Endothelial cell (in vitro differentiated cells): ENCODE data around the gene ZNF576. TPM values are rescaled to one million over a fixed set of nuclear protein-coding genes. Genes with fewer than 3 reads are reported as not detected.

Experiments
- DNase-seq: peaks from one replicate; pipeline ENCODE4 v3.0.0; 2021; ENCODE audit warnings: low spot score
- H3K27ac Mint-ChIP-seq: one replicate; pipeline ENCODE4 v1.8.0; 2021; ENCODE audit warnings: mixed read lengths, inconsistent platforms; ENCODE audit not compliant: unreplicated experiment
- H3K27me3 Mint-ChIP-seq: one replicate; pipeline ENCODE4 v1.8.0; 2021; ENCODE audit warnings: mild to moderate bottlenecking, moderate library complexity, mixed read lengths, inconsistent platforms; ENCODE audit not compliant: unreplicated experiment
- H3K36me3 Mint-ChIP-seq: one replicate; pipeline ENCODE4 v1.8.0; 2021; ENCODE audit warnings: mild to moderate bottlenecking, low read depth, mixed read lengths, inconsistent platforms; ENCODE audit not compliant: unreplicated experiment
- H3K4me1 Mint-ChIP-seq: one replicate; pipeline ENCODE4 v1.8.0; 2021; ENCODE audit warnings: mild to moderate bottlenecking, mixed read lengths, inconsistent platforms; ENCODE audit not compliant: unreplicated experiment
- H3K4me3 Mint-ChIP-seq: one replicate; pipeline ENCODE4 v1.8.0; 2021; ENCODE audit warnings: mild to moderate bottlenecking, mixed read lengths, inconsistent platforms; ENCODE audit not compliant: unreplicated experiment
- H3K9me3 Mint-ChIP-seq: one replicate; pipeline ENCODE4 v1.8.0; 2021; ENCODE audit warnings: mixed read lengths, inconsistent platforms; ENCODE audit not compliant: unreplicated experiment
- total RNA-seq: library from RNA; stranded (reverse); fragmentation: NEBNext Ultra II Directional; extraction: Animal tissue kit (Norgen Biotek cat#: 25700); gene quantifications from one replicate; pipeline ENCODE4 v1.2.1, GENCODE V29; 2021; ENCODE audit not compliant: unreplicated experiment
- TF ChIP-seq, protein P1 (sequence below): fragments of 200-600 bp; sonication (generic); IDR thresholded peaks from one replicate; pipeline ENCODE4 v1.5.0; 2021; ENCODE audit warnings: antibody characterized with exemption; ENCODE audit not compliant: unreplicated experiment

The ZNF576 gene
- total RNA-seq, 1 donor from 2014 or later: 10.7 TPM

DNA sequence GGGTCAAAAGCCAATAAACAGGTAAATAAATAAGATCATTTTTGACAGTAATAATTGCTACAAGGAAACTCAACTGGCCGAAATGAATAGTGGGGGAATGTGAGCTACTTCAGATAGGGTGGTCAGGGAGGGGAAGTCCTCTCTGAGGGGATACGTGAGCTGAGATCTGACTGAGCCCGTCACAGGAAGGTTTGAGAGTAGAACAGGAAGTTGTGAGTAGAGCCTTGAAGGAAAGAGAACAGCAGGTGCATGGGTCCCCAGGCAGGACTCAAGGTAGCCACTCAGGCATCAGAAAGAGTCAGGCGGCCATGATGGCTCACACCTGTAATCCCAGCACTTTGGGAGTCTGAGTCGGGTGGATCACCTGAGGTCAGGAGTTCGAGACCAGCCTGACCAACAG lies 6.7 kb upstream of the ZNF576 start:
- peaks cover 29% of the 10 kb centered on the region for H3K36me3 Mint-ChIP-seq
- peaks cover 11% of the 10 kb centered on the region for H3K27me3 Mint-ChIP-seq
- H3K4me1 Mint-ChIP-seq: peaks cover 10% of the 10 kb centered on the region
- no peak overlapping the region for H3K27ac Mint-ChIP-seq
- H3K9me3 Mint-ChIP-seq: no peaks in the 10 kb centered on the region
- no peak for DNase-seq
- TF ChIP-seq, protein P1, sequence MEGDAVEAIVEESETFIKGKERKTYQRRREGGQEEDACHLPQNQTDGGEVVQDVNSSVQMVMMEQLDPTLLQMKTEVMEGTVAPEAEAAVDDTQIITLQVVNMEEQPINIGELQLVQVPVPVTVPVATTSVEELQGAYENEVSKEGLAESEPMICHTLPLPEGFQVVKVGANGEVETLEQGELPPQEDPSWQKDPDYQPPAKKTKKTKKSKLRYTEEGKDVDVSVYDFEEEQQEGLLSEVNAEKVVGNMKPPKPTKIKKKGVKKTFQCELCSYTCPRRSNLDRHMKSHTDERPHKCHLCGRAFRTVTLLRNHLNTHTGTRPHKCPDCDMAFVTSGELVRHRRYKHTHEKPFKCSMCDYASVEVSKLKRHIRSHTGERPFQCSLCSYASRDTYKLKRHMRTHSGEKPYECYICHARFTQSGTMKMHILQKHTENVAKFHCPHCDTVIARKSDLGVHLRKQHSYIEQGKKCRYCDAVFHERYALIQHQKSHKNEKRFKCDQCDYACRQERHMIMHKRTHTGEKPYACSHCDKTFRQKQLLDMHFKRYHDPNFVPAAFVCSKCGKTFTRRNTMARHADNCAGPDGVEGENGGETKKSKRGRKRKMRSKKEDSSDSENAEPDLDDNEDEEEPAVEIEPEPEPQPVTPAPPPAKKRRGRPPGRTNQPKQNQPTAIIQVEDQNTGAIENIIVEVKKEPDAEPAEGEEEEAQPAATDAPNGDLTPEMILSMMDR: no peak
- H3K4me3 Mint-ChIP-seq: peak overlapping the region; percentile 58

DNA sequence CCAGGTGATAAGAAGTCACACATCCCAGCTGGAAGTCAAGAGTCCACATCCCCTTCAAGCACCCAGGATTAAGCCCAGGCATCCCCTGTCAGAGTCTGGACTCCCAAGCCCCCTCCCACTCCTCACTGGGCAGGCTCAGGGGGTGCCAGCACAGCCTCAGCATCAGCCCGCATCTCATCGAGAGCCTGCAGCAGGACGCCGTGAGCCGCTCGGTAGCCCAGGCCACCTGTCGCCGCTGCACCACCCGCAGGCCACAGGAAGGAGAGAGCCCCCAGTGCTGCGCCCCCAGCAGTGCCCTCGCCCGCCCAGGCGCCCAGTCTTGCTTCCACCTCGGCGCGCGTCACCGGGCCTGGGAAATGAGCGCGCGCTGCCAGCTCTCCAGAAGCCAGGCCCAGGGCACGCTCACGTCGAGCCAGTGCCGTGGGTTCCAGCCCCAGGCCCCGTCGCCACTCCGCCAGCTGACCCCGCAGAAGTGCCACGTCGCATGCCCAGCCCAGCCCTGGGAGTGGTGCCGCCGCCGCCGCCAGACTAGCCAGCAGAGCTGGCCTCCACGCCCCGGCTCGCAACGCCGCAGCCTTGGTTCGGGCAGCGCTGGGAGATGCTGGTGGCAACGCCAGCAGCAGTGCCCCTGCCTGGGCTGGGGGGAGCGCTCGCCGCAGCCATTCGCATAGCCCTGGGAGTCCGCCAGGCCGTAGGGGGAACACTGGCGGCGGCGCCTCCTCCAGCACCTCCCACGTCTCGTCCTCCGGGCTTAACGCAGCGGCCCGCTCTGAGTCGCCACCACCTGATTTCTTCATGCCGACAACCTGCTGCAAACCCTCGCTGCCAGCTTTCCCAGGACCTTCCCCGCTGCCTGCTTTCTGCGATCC lies 4.3 kb upstream of the ZNF576 start:
- Mint-ChIP-seq H3K36me3 (peaks cover 25% of the 10 kb centered on the region), H3K27me3 (peaks cover 18% of the 10 kb centered on the region), H3K4me3 (no peak overlapping the region), H3K27ac (no peak overlapping the region), H3K4me1 (peaks cover 22% of the 10 kb centered on the region), H3K9me3 (no peaks in the 10 kb centered on the region)
- TF ChIP-seq, protein P1: no peak
- DNase-seq: no peak

DNA sequence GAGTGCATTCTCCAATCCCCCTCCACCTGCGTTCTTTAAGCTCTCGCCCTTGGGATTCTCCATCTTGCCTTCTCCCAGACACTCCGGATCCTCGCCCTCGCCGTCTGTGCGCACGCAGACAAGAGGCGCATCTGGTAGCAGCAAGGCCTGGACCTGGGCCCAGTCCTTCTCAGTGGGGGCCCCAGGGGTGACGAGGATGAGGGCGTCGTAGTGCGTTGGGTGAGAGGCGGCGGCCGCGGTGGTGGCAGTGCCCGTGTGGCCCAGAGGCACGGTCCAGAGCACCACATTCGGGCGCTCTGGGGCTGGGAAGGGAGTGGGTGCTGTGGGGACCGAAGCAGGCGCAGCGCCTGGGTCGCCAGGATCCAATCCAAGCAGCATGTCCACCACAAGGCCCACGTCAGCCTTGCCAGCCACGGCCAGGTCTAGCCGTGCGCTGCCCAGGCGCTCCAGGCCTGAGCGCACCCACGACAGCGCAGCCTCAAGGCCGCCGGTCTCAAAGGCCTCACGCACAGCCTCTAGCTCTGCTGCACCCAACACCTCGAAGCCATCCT lies 3.5 kb upstream of the ZNF576 start:
- DNase-seq: no peak
- Mint-ChIP-seq H3K4me1 (peaks cover 29% of the 10 kb centered on the region), H3K36me3 (peaks cover 25% of the 10 kb centered on the region), H3K27me3 (peaks cover 18% of the 10 kb centered on the region), H3K27ac (no peak overlapping the region), H3K4me3 (no peak overlapping the region), H3K9me3 (no peaks in the 10 kb centered on the region)
- TF ChIP-seq, protein P1: no peak

DNA sequence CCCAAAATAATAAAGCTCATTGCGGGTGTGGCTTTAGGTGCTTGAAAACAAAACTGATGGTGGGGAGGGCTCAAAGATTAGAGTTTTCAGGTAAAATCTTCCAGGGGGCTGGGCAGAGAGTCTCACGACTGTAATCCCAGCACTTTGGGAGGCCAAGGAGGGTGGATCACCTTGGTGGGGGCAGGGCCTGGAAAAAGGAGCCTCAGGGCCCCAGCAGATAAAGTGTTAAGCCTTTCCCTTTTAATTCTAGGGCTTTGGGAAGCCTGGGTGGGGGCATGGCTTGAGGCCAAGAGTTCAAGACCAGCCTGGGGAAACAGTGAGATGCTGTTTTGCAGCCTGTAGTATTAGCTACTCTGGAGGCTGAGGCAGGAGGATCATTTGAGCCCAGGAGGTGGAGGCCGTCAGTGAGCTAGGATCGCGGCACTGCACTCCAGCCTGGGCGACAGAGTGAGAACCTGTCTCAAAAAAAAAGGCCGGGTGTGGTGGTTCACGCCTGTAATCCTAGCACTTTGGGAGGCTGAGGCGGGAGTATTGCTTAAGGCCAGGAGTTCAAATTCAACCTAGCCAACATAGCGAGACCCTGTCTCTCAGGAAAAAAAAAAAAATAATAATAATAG lies 2.2 kb upstream of the ZNF576 start:
- TF ChIP-seq, protein P1: no peak
- peak overlapping the region; percentile 70 for H3K27ac Mint-ChIP-seq
- no peaks in the 10 kb centered on the region for H3K9me3 Mint-ChIP-seq
- no peak for DNase-seq
- peak overlapping the region; percentile 77 for H3K4me3 Mint-ChIP-seq
- H3K4me1 Mint-ChIP-seq: peaks cover 32% of the 10 kb centered on the region
- H3K27me3 Mint-ChIP-seq: peaks cover 18% of the 10 kb centered on the region
- H3K36me3 Mint-ChIP-seq: peaks cover 24% of the 10 kb centered on the region
